K562 (cell line): Measurements from ENCODE around the gene DOK1. TPM values are rescaled to one million over a fixed set of nuclear protein-coding genes. Genes with fewer than 3 reads are reported as not detected.

ENCODE experiments used
- AFF1 ChIP-seq, 2 experiments: fragments of 450-650 bp; IDR thresholded peaks; 2 replicates each; pipeline ENCODE4 v1.6.1; 2018; ENCODE audit warnings: mild to moderate bottlenecking in 2 of 2, low read depth in 1 of 2; ENCODE audit not compliant: partially characterized antibody in 2 of 2
- ATF1 ChIP-seq, 2 experiments: fragments of 450-650 bp in 1 of 2; IDR thresholded peaks; 2 replicates each; pipeline ENCODE4 v1.6.1; 2016; ENCODE audit warnings: missing compliant biosample characterization in 1 of 2, missing genetic modification characterization in 1 of 2
- BACH1 ChIP-seq: fragments of 200-800 bp; sonication (Bioruptor generic); IDR thresholded peaks from 2 replicates; pipeline ENCODE4 v1.6.1; 2016; ENCODE audit warnings: missing genetic modification characterization, missing compliant biosample characterization
- EP300 ChIP-seq: IDR thresholded peaks from 2 replicates; pipeline ENCODE4 v1.6.1; 2012; ENCODE audit warnings: low read length, improper control_type of control experiment
- ETS2 ChIP-seq: IDR thresholded peaks from 2 replicates; pipeline ENCODE4 v1.6.1; 2016; ENCODE audit warnings: borderline replicate concordance, missing genetic modification characterization, mild to moderate bottlenecking, moderate library complexity, missing compliant biosample characterization; ENCODE audit not compliant: poor library complexity, severe bottlenecking
- FOXJ2 ChIP-seq: fragments of 200-800 bp; sonication (Bioruptor generic); IDR thresholded peaks from 2 replicates; pipeline ENCODE4 v1.6.1; 2016; ENCODE audit warnings: missing genetic modification characterization, missing compliant biosample characterization
- GTF2B ChIP-seq: IDR thresholded peaks from 2 replicates; pipeline ENCODE4 v1.6.1; 2011; ENCODE audit not compliant: insufficient read length; ENCODE audit errors: extremely low read depth
- HOXB6 ChIP-seq: fragments of 250-450 bp; sonication (Bioruptor Pico); IDR thresholded peaks from 2 replicates; pipeline ENCODE4 v1.5.1; 2022; ENCODE audit warnings: mild to moderate bottlenecking, borderline replicate concordance
- NFRKB ChIP-seq: fragments of 450-650 bp; IDR thresholded peaks from 2 replicates; pipeline ENCODE4 v1.6.1; 2016; ENCODE audit warnings: low read depth
- TAF7 ChIP-seq: fragments of 450-650 bp; IDR thresholded peaks from 2 replicates; pipeline ENCODE4 v1.6.1; 2016; ENCODE audit warnings: missing genetic modification characterization, missing compliant biosample characterization
- TCF3 ChIP-seq: sonication (generic); formaldehyde crosslinking; IDR thresholded peaks from 2 replicates; pipeline ENCODE4 v1.4.0; 2020; ENCODE audit warnings: mild to moderate bottlenecking, missing genetic modification reagents
- TCFL5 ChIP-seq: fragments of 250-450 bp; sonication (Bioruptor Pico); conservative IDR thresholded peaks from 2 replicates; pipeline ENCODE4 v1.6.1; 2021; ENCODE audit warnings: mild to moderate bottlenecking, moderate library complexity, matching md5 sums
- ZFX ChIP-seq: sonication (generic); formaldehyde crosslinking; IDR thresholded peaks from 2 replicates; pipeline ENCODE4 v1.8.0; 2022; ENCODE audit warnings: mild to moderate bottlenecking, missing genetic modification reagents, moderate library complexity
- ZNF280B ChIP-seq: fragments of 250-450 bp; sonication (Bioruptor Pico); IDR thresholded peaks from 2 replicates; pipeline ENCODE4 v1.5.1; 2021; ENCODE audit warnings: mild to moderate bottlenecking
- ZNF609 ChIP-seq: sonication (generic); formaldehyde crosslinking; IDR thresholded peaks from 2 replicates; pipeline ENCODE4 v1.8.1; 2023; ENCODE audit warnings: missing genetic modification reagents, mild to moderate bottlenecking, borderline replicate concordance
- polyA plus RNA-seq, 8 experiments: library from polyadenylated mRNA; depleted of rRNA in 4 of 8; stranded (reverse) in 5 of 8; unstranded in 3 of 8; fragments of >200 nt; fragmentation: Nextera tagmentation in 2 of 8; fragmentation: Illumina TruSeq in 1 of 8; extraction: Ambion mirVana in 2 of 8; extraction: Trizol in 1 of 8; gene quantifications; 2 replicates each; pipeline versions ENCODE4 v1.2.1 to v1.2.3, GENCODE V29; 2011 to 2014; ENCODE audit warnings: inconsistent platforms in 1 of 8, missing spikeins in 1 of 8
- total RNA-seq, 7 experiments: library from RNA; depleted of rRNA in 6 of 7; stranded (reverse); fragments of >200 nt in 6 of 7; fragmentation: Illumina TruSeq in 2 of 7; extraction: Trizol in 2 of 7; gene quantifications; 2 replicates each; pipeline versions ENCODE4 v1.2.1 to v1.2.3, GENCODE V29; 2011 to 2021; ENCODE audit warnings: low replicate concordance in 1 of 7

DOK1 gene
- total and polyA plus RNA-seq, 9 of the 15 experiments (the other 6 are each of a cell fraction or from before 2014, with no cell fraction given): 0.59 to 36.4 (median 16.1) TPM

- no peak for TF ChIP-seq ZNF609 (CRISPR knock-in tag)
- TF ChIP-seq EP300: peak; percentile 48; the same call in 1 of the 2 replicates
- no peak for TF ChIP-seq ETS2
- TF ChIP-seq GTF2B: no peak
- no peak for TF ChIP-seq FOXJ2 (tag)
- no peak for TF ChIP-seq ZNF280B (CRISPR knock-in tag)
- no peak for TF ChIP-seq TCFL5 (CRISPR knock-in tag)
- no peak for TF ChIP-seq TAF7 (tag)
- no peak for TF ChIP-seq HOXB6 (CRISPR knock-in tag)
- peak in 1 of 2 experiments; percentile 42 for TF ChIP-seq AFF1 (IDR thresholded peaks at IDR 0.05; ENCODE audit: low read depth in 1 of 2, partially characterized antibody in 2 of 2)
- TF ChIP-seq BACH1: 0 out of 2 replicates have a peak, but pooled peaks have one; percentile 7
- TF ChIP-seq ATF1 (CRISPR knock-in tag; IDR thresholded peaks at IDR 0.05): no peak
- TF ChIP-seq ATF1 (tag; IDR thresholded peaks at IDR 0.05): no peak
- TF ChIP-seq NFRKB: 0 out of 2 replicates have a peak, but pooled peaks have one; percentile 39
- no peak for TF ChIP-seq ZFX (CRISPR knock-in tag)
- TF ChIP-seq TCF3 (CRISPR knock-in tag): no peak
Measured at GRCh38 chr2:74573747-74574562, 19.4 kb downstream of the DOK1 start (continued).
